ENCODE measurements around the gene RAB15.

The RAB15 gene

DNA sequence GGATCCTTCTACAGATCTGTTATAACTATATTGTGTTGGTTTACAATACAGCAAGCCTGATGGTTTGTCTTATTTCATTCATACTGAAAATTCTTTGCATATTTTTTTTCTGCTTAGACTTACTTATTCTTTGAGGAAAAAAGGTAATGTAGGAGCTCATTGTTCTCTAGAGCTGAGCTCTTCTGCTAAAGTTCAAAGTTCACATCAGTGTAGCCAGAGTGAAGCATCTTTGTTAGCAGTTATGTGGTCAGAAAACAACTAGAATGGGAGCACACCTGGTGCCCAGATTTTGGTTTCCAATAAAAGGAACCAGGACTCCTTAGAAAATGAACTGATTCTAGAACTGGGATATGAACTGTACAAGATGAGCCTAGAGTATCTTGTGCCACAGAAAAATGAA lies 39.9 kb downstream of the RAB15 start:
- Histone ChIP-seq H3K4me3 (ENCODE audit: low read depth, low read length) (no peak overlapping the region), H3K27me3 (no peaks in the 10 kb centered on the region), H3K9me3 (no peaks in the 10 kb centered on the region), H3K4me1 (no peaks in the 10 kb centered on the region), H3K36me3 (peaks cover 28% of the 10 kb centered on the region)
- no peak for TF ChIP-seq CTCF (IDR thresholded peaks at IDR 0.05; ENCODE audit: low read depth, low read length)
- no peak for DNase-seq

- no peak for TF ChIP-seq CTCF (IDR thresholded peaks at IDR 0.05; ENCODE audit: low read depth, low read length)
- no peak for DNase-seq
- H3K9me3 ChIP-seq = no peaks in the 10 kb centered on the region
- peaks cover 31% of the 10 kb centered on the region for H3K36me3 ChIP-seq
- H3K4me1 ChIP-seq = no peaks in the 10 kb centered on the region
- H3K27me3 ChIP-seq = no peaks in the 10 kb centered on the region
- H3K4me3 ChIP-seq (ENCODE audit: low read depth, low read length) = no peak overlapping the region
These were observed 41.0 kb downstream of the RAB15 start for GRCh38 chr14:64931123-64931522.

- TF ChIP-seq CTCF (IDR thresholded peaks at IDR 0.05; ENCODE audit: low read depth, low read length) = no peak
- no peaks in the 10 kb centered on the region for H3K9me3 ChIP-seq
- H3K4me3 ChIP-seq (ENCODE audit: low read depth, low read length) = no peak overlapping the region
- H3K36me3 ChIP-seq = peaks cover 31% of the 10 kb centered on the region
- H3K27me3 ChIP-seq = no peaks in the 10 kb centered on the region
- H3K4me1 ChIP-seq = no peaks in the 10 kb centered on the region
- DNase-seq = no peak
These were observed 41.9 kb downstream of the RAB15 start for GRCh38 chr14:64930085-64930843.

DNA sequence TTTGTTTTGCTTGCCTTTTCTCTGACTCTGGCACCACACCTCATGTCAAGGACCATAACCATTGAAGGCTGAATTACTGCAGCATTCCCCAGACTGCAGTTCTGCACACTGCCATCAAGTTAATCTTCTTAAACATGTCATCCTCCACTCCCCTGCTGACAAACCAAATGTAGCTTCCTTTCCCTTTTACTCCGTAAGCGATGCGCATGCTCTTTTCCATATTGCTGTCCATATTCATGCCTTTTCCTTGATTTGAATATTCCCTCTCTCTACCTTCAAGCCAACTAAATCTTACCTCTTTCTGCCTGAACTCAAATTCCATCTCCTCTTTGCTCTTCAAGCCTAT lies 43.1 kb downstream of the RAB15 start:
- H3K27me3 ChIP-seq = no peaks in the 10 kb centered on the region
- peaks cover 41% of the 10 kb centered on the region for H3K36me3 ChIP-seq
- DNase-seq = no peak
- H3K4me3 ChIP-seq (ENCODE audit: low read depth, low read length) = no peak overlapping the region
- no peak for TF ChIP-seq CTCF (IDR thresholded peaks at IDR 0.05; ENCODE audit: low read depth, low read length)
- H3K9me3 ChIP-seq = no peaks in the 10 kb centered on the region
- no peaks in the 10 kb centered on the region for H3K4me1 ChIP-seq

DNA sequence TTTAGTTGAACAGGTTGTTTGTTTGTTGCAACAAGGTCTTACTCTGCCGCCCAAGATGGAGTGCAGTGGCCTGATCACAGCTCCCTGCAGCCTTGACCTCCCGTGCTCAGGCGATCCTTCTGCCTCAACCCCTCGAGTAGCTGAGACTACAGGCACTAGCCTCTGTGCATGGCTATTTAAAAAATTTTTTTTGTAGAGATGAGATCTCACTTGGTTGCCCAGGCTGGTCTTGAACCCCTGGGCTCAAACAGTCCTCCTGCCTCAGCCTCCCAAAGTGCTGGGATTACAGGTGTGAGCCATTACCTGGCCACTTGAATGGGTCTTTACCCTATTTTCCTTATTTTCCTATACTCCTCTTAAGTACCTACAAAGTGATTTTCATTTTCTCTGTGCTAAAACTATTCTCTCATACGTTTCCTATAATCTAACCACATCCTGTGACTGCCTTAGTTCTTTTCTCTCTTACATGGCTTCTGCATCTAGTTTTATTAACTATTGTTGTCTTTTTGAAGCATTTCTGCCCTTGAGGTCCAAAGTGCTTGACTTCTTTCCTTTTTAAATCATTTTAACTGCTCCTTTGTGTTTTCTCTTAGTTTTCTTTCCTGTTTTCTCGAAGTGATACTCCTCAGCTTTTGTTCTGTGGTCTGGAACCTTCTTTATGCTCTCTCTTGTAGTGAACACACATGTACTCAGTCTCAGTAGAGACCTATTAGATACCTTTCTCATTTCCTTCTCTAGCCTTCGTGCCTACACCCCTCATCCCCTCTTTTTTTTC lies 43.7 kb downstream of the RAB15 start:
- H3K27me3 ChIP-seq = no peaks in the 10 kb centered on the region
- H3K4me3 ChIP-seq (ENCODE audit: low read depth, low read length) = no peak overlapping the region
- no peaks in the 10 kb centered on the region for H3K9me3 ChIP-seq
- no peaks in the 10 kb centered on the region for H3K4me1 ChIP-seq
- no peak for DNase-seq
- H3K36me3 ChIP-seq = peaks cover 43% of the 10 kb centered on the region
- no peak for TF ChIP-seq CTCF (IDR thresholded peaks at IDR 0.05; ENCODE audit: low read depth, low read length)

- DNase-seq = no peak
- H3K36me3 ChIP-seq = peaks cover 35% of the 10 kb centered on the region
- H3K27me3 ChIP-seq = no peaks in the 10 kb centered on the region
- H3K9me3 ChIP-seq = no peaks in the 10 kb centered on the region
- no peak for TF ChIP-seq CTCF (IDR thresholded peaks at IDR 0.05; ENCODE audit: low read depth, low read length)
- H3K4me3 ChIP-seq (ENCODE audit: low read depth, low read length) = no peak overlapping the region
- H3K4me1 ChIP-seq = no peaks in the 10 kb centered on the region
These were observed 45.1 kb downstream of the RAB15 start for GRCh38 chr14:64927031-64927430.

All from BE2C (cell line).